SK-N-SH treated with all-trans-retinoic acid at 6 μM for 48 hours (cell line): Measurements from ENCODE around the gene CORO6.

Source experiments
- ARNTL ChIP-seq: fragments of 450-650 bp; formaldehyde crosslinking; IDR thresholded peaks from 2 replicates; pipeline ENCODE4 v1.5.0; 2020; ENCODE audit warnings: low read depth, mild to moderate bottlenecking, moderate library complexity, borderline replicate concordance
- CSRNP3 ChIP-seq: fragments of 250-450 bp; sonication (Bioruptor Pico); IDR thresholded peaks from 2 replicates; pipeline ENCODE4 v1.5.1; 2021; ENCODE audit warnings: mild to moderate bottlenecking, moderate library complexity
- GLIS3 ChIP-seq: fragments of 250-450 bp; sonication (Bioruptor Pico); IDR thresholded peaks from 2 replicates; pipeline ENCODE4 v1.5.0; 2020; ENCODE audit warnings: mild to moderate bottlenecking, moderate library complexity
- ISL1 ChIP-seq: fragments of 250-450 bp; sonication (Bioruptor Pico); IDR thresholded peaks from 2 replicates; pipeline ENCODE4 v2.1.2; 2022; ENCODE audit warnings: mild to moderate bottlenecking, moderate library complexity
- PATZ1 ChIP-seq: fragments of 250-450 bp; sonication (Bioruptor Pico); IDR thresholded peaks from 2 replicates; pipeline ENCODE4 v1.8.0; 2020; ENCODE audit warnings: mild to moderate bottlenecking, moderate library complexity, borderline replicate concordance
- PPARA ChIP-seq: fragments of 250-450 bp; sonication (Bioruptor Pico); IDR thresholded peaks from 2 replicates; pipeline ENCODE4 v1.5.0; 2020; ENCODE audit warnings: mild to moderate bottlenecking, borderline replicate concordance
- TCF4 ChIP-seq: fragments of 250-450 bp; sonication (Bioruptor Pico); IDR thresholded peaks from 2 replicates; pipeline ENCODE4 v1.8.0; 2021; ENCODE audit warnings: mild to moderate bottlenecking, moderate library complexity, borderline replicate concordance
- ZC3H10 ChIP-seq: fragments of 250-450 bp; sonication (Bioruptor Pico); IDR thresholded peaks from 2 replicates; pipeline ENCODE4 v1.5.1; 2021; ENCODE audit warnings: mild to moderate bottlenecking, moderate library complexity
- ZFP3 ChIP-seq: fragments of 250-450 bp; sonication (Bioruptor Pico); IDR thresholded peaks from 2 replicates; pipeline ENCODE4 v1.5.0; 2020; ENCODE audit warnings: mild to moderate bottlenecking, moderate library complexity

GRCh38 chr17:29664743-29665480 is 42.2 kb upstream of the CORO6 start:
- no peak for TF ChIP-seq PPARA
- TF ChIP-seq ZFP3 (CRISPR knock-in tag) = no peak
- TF ChIP-seq GLIS3 (CRISPR knock-in tag) = no peak
- no peak for TF ChIP-seq TCF4 (CRISPR knock-in tag)
- no peak for TF ChIP-seq ZC3H10 (CRISPR knock-in tag)
- no peak for TF ChIP-seq ISL1 (CRISPR knock-in tag)
- TF ChIP-seq ARNTL (CRISPR knock-in tag) = no peak
- TF ChIP-seq CSRNP3 (CRISPR knock-in tag) = no peak
- no peak for TF ChIP-seq PATZ1 (CRISPR knock-in tag)
